Lower leg skin (tissue), 4 donors: Measurements from ENCODE around the gene TRIM65. TPM values are rescaled to one million over a fixed set of nuclear protein-coding genes. Genes with fewer than 3 reads are reported as not detected.
"Not testable (repeated sequence)": the region's sequence is repeated elsewhere in the genome, so short reads cannot be mapped to it uniquely, and the experiment has no call there.

Experiments used
- DNase-seq, 2 donors: peaks; one replicate each; pipeline ENCODE4 v3.0.0-alpha.2; 2019; ENCODE audit warnings: low spot score in 2 of 2
- H3K4me3 ChIP-seq: fragments of 200-600 bp; sonication (generic); 2 replicates; pipeline ENCODE4 v1.5.1; 2017; ENCODE audit warnings: mild to moderate bottlenecking, low read depth; ENCODE audit not compliant: poor library complexity, severe bottlenecking
- CTCF ChIP-seq, 3 donors: fragments of 450-650 bp; IDR thresholded peaks; one replicate each; pipeline ENCODE4 v1.5.1; 2016; ENCODE audit warnings: antibody characterized with exemption in 3 of 3, mild to moderate bottlenecking in 3 of 3, moderate library complexity in 2 of 3
- POLR2A ChIP-seq, 2 donors: fragments of 450-650 bp; IDR thresholded peaks; one replicate each; pipeline ENCODE4 v1.6.1; 2016 to 2017; ENCODE audit warnings: antibody characterized with exemption in 2 of 2, mild to moderate bottlenecking in 1 of 2, moderate library complexity in 1 of 2
- WGBS, 2 donors: methylation state at CpG; one replicate each; pipeline ENCODE4 v1.1.5; 2018; 5-methylcytosine and 5-hydroxymethylcytosine counted together
- intact Hi-C: fragments of 100-400 bp; cut with DNase I; formaldehyde crosslinking; loops from one replicate; pipeline ENCODE4 v1.15.0; 2023; ENCODE audit warnings: low total_unique reads
- total RNA-seq, 4 donors: library from RNA; depleted of rRNA; stranded (reverse); fragments of >200 nt; gene quantifications; one replicate each; pipeline ENCODE4 v1.1.0, GENCODE V29; 2016

Gene TRIM65
- total RNA-seq, 4 donors from 2014 or later, result 23.1 to 36.3 (median 32.2) TPM

GRCh38 chr17:75861927-75862317 is 34.8 kb downstream of the TRIM65 start:
- 65 to 69% methylated on average over 9 of the region's 9 CpGs for WGBS, 2 donors
- peak in 1 of 2 donors; percentile 73 for DNase-seq
- TF ChIP-seq POLR2A (IDR thresholded peaks at IDR 0.05), result no peak
- no peak for TF ChIP-seq CTCF (IDR thresholded peaks at IDR 0.05)
- no peak overlapping the region for H3K4me3 ChIP-seq
- intact Hi-C loops, result no loop called here

- intact Hi-C loops, DNase-seq, H3K4me3 ChIP-seq: not testable (repeated sequence)
- 84 to 88% methylated on average over 10 of the region's 10 CpGs for WGBS, 2 donors
Measured at GRCh38 chr17:75859358-75859757, 37.4 kb downstream of the TRIM65 start.

- peak overlapping the region; percentile 95 for H3K4me3 ChIP-seq
- TF ChIP-seq POLR2A (IDR thresholded peaks at IDR 0.05), result no peak
- no peak for TF ChIP-seq CTCF (IDR thresholded peaks at IDR 0.05)
- intact Hi-C loops, result no loop called here
- DNase-seq, result no peak
- WGBS, 2 donors, result 3 to 14% methylated on average over 5 to 17 of the region's 24 CpGs
Measured at GRCh38 chr17:75856062-75856756, 40.5 kb downstream of the TRIM65 start.

GRCh38 chr17:75855310-75856061 is 41.3 kb downstream of the TRIM65 start, which contains the start of gene WBP2:
Gene WBP2 (minus strand): TSS chr17:75855335. CDS start chr17:75855297, 38 bp downstream.
- peak within 1 kb of the TSS; percentile 95 for H3K4me3 ChIP-seq
- no peak for TF ChIP-seq CTCF (IDR thresholded peaks at IDR 0.05)
- TF ChIP-seq POLR2A (IDR thresholded peaks at IDR 0.05), result peak in 1 of 2 donors; percentile 97
- intact Hi-C loops, result no loop called here
- 0% methylated on average over 27 to 46 of the region's 58 CpGs for WGBS, 2 donors
- DNase-seq, result peak; percentile 100

- DNase-seq, result no peak
- TF ChIP-seq CTCF (IDR thresholded peaks at IDR 0.05), result no peak
- TF ChIP-seq POLR2A (IDR thresholded peaks at IDR 0.05), result peak in 1 of 2 donors; percentile 85
- intact Hi-C loops, result no loop called here
- H3K4me3 ChIP-seq, result peak overlapping the region; percentile 47
- WGBS, 2 donors, result 0 to 1% methylated on average over 15 to 19 of the region's 19 CpGs
Measured at GRCh38 chr17:75854881-75855309, 41.9 kb downstream of the TRIM65 start.

- TF ChIP-seq POLR2A (IDR thresholded peaks at IDR 0.05) (no peak), CTCF (IDR thresholded peaks at IDR 0.05) (no peak)
- DNase-seq, result no peak
- H3K4me3 ChIP-seq, result peak overlapping the region; percentile 47
- intact Hi-C loops, result no loop called here
- 7 to 16% methylated on average over 7 of the region's 7 CpGs for WGBS, 2 donors
Measured at GRCh38 chr17:75854101-75854748, 42.5 kb downstream of the TRIM65 start.
